H9 (cell line): ENCODE data around the gene LRP8. TPM values are rescaled to one million over a fixed set of nuclear protein-coding genes. Genes with fewer than 3 reads are reported as not detected.

Source experiments
- DNase-seq: peaks from one replicate; pipeline ENCODE4 v3.0.0-alpha.2; 2017
- H2AFZ ChIP-seq: one replicate; pipeline ENCODE4 v1.6.1; 2013; ENCODE audit warnings: mild to moderate bottlenecking, low read length, control low read depth, moderate library complexity
- H2AK5ac ChIP-seq: 2 replicates; pipeline ENCODE4 v1.6.1; 2013; ENCODE audit warnings: low read length, control low read depth, mixed read lengths; ENCODE audit not compliant: insufficient read length
- H2BK120ac ChIP-seq: one replicate; pipeline ENCODE4 v1.6.1; 2013; ENCODE audit warnings: low read depth, mild to moderate bottlenecking, low read length, control low read depth, inconsistent platforms; ENCODE audit not compliant: poor library complexity, severe bottlenecking
- H2BK12ac ChIP-seq: 2 replicates; pipeline ENCODE4 v1.6.1; 2013; ENCODE audit warnings: low read length, control low read depth, mixed read lengths, low read depth; ENCODE audit not compliant: insufficient read length
- H2BK15ac ChIP-seq: 2 replicates; pipeline ENCODE4 v1.6.1; 2013; ENCODE audit warnings: low read depth, low read length, control low read depth
- H2BK20ac ChIP-seq: one replicate; pipeline ENCODE4 v1.6.1; 2013; ENCODE audit warnings: low read depth, mild to moderate bottlenecking, low read length, control low read depth, inconsistent platforms; ENCODE audit not compliant: poor library complexity, severe bottlenecking
- H2BK5ac ChIP-seq: 2 replicates; pipeline ENCODE4 v1.6.1; 2013; ENCODE audit warnings: low read length, control low read depth, mixed read lengths; ENCODE audit not compliant: insufficient read length
- H3K14ac ChIP-seq: 2 replicates; pipeline ENCODE4 v1.6.1; 2013; ENCODE audit warnings: low read length, control low read depth; ENCODE audit not compliant: insufficient read depth
- H3K18ac ChIP-seq: 2 replicates; pipeline ENCODE4 v1.6.1; 2013; ENCODE audit warnings: low read depth, mild to moderate bottlenecking, mixed read lengths, low read length, control low read depth; ENCODE audit not compliant: insufficient read length
- H3K23ac ChIP-seq: 2 replicates; pipeline ENCODE4 v1.6.1; 2013; ENCODE audit warnings: low read length, control low read depth, mixed read lengths, low read depth; ENCODE audit not compliant: insufficient read length
- H3K23me2 ChIP-seq: 2 replicates; pipeline ENCODE4 v1.6.1; 2013; ENCODE audit warnings: low read depth, mild to moderate bottlenecking, mixed read lengths, low read length, control low read depth; ENCODE audit not compliant: insufficient read length, poor library complexity, severe bottlenecking
- H3K27ac ChIP-seq: 2 replicates; pipeline ENCODE4 v1.5.1; 2013; ENCODE audit warnings: low read length, control low read depth, mixed read lengths, low read depth; ENCODE audit not compliant: insufficient read length
- H3K27me3 ChIP-seq: 2 replicates; pipeline ENCODE4 v1.6.1; 2013; ENCODE audit warnings: low read length, control low read depth, inconsistent platforms; ENCODE audit not compliant: insufficient read depth
- H3K4ac ChIP-seq: 2 replicates; pipeline ENCODE4 v1.6.1; 2013; ENCODE audit warnings: low read depth, mild to moderate bottlenecking, control low read depth, inconsistent platforms, low read length, moderate library complexity
- H3K4me1 ChIP-seq: 2 replicates; pipeline ENCODE4 v1.6.1; 2013; ENCODE audit warnings: low read length, control low read depth, inconsistent platforms; ENCODE audit not compliant: insufficient read depth
- H3K4me2 ChIP-seq: 2 replicates; pipeline ENCODE4 v1.6.1; 2013; ENCODE audit warnings: low read length, control low read depth, mixed read lengths; ENCODE audit not compliant: insufficient read length, insufficient read depth
- H3K56ac ChIP-seq: 2 replicates; pipeline ENCODE4 v1.6.1; 2013; ENCODE audit warnings: low read depth, mild to moderate bottlenecking, mixed read lengths, low read length, control low read depth; ENCODE audit not compliant: insufficient read length
- H3K79me1 ChIP-seq: 2 replicates; pipeline ENCODE4 v1.6.1; 2013; ENCODE audit warnings: low read depth, mild to moderate bottlenecking, moderate library complexity, low read length, control low read depth, inconsistent platforms; ENCODE audit not compliant: insufficient read depth, poor library complexity, severe bottlenecking
- H3K79me2 ChIP-seq: 2 replicates; pipeline ENCODE4 v1.6.1; 2013; ENCODE audit warnings: low read length, control low read depth, inconsistent platforms; ENCODE audit not compliant: insufficient read depth
- H3K9ac ChIP-seq: 2 replicates; pipeline ENCODE4 v1.6.1; 2013; ENCODE audit warnings: low read length, control low read depth, mixed read lengths; ENCODE audit not compliant: insufficient read length; ENCODE audit errors: extremely low read depth
- H3K9me3 ChIP-seq: one replicate; pipeline ENCODE4 v1.6.1; 2013; ENCODE audit warnings: low read depth, low read length, inconsistent platforms; ENCODE audit not compliant: control insufficient read depth
- H3T11ph ChIP-seq: one replicate; pipeline ENCODE4 v1.6.1; 2013; ENCODE audit warnings: mild to moderate bottlenecking, low read length, control low read depth, inconsistent platforms
- H4K20me1 ChIP-seq: one replicate; pipeline ENCODE4 v1.6.1; 2013; ENCODE audit not compliant: control insufficient read depth, insufficient read length, insufficient read depth
- H4K5ac ChIP-seq: 2 replicates; pipeline ENCODE4 v1.6.1; 2013; ENCODE audit warnings: low read depth, mild to moderate bottlenecking, mixed read lengths, low read length, control low read depth; ENCODE audit not compliant: insufficient read length
- H4K8ac ChIP-seq: replicated peaks from 2 replicates; pipeline ENCODE4 v1.6.1; 2013; ENCODE audit warnings: low read length, control low read depth, mixed read lengths, low read depth; ENCODE audit not compliant: insufficient read length
- H4K91ac ChIP-seq: 2 replicates; pipeline ENCODE4 v1.6.1; 2013; ENCODE audit warnings: low read depth, mild to moderate bottlenecking, moderate library complexity, mixed read lengths, low read length, control low read depth; ENCODE audit not compliant: insufficient read length
- H3K27ac Mint-ChIP-seq, 3 experiments: 2 replicates in 2 of 3; 3 replicates in 1 of 3; pipeline ENCODE4 v1.8.0; 2020 to 2021; ENCODE audit warnings: mixed read lengths in 3 of 3, mild to moderate bottlenecking in 1 of 3, moderate library complexity in 1 of 3
- H3K27me3 Mint-ChIP-seq: 2 replicates; pipeline ENCODE4 v1.8.0; 2021; ENCODE audit warnings: low read depth, mild to moderate bottlenecking, moderate library complexity, mixed read lengths
- H3K36me3 Mint-ChIP-seq, 3 experiments: 2 replicates in 2 of 3; 3 replicates in 1 of 3; pipeline ENCODE4 v1.8.0; 2020 to 2021; ENCODE audit warnings: low read depth in 3 of 3, mixed read lengths in 3 of 3; ENCODE audit not compliant: insufficient read depth in 1 of 3
- H3K4me1 Mint-ChIP-seq, 2 experiments: 2 replicates each; pipeline ENCODE4 v1.8.0; 2020; ENCODE audit warnings: mixed read lengths in 2 of 2
- H3K4me3 Mint-ChIP-seq, 2 experiments: 2 replicates in 1 of 2; 3 replicates in 1 of 2; pipeline ENCODE4 v1.8.0; 2020 to 2021; ENCODE audit warnings: mild to moderate bottlenecking in 2 of 2, mixed read lengths in 2 of 2, moderate library complexity in 1 of 2
- H3K9me3 Mint-ChIP-seq, 2 experiments: 2 replicates in 1 of 2; 3 replicates in 1 of 2; pipeline ENCODE4 v1.8.0; 2020; ENCODE audit warnings: mild to moderate bottlenecking in 2 of 2, mixed read lengths in 2 of 2, moderate library complexity in 1 of 2
- WGBS: extraction: QIAGEN DNeasy Blood & Tissue Kit; methylation state at CpG from one replicate; pipeline ENCODE4 v1.1.7; 2013; ENCODE audit warnings: missing lambda C conversion rate, low lambda C conversion rate, mixed read lengths; ENCODE audit not compliant: insufficient read length; ENCODE audit errors: extremely low coverage; 5-methylcytosine and 5-hydroxymethylcytosine counted together
- total RNA-seq: library from RNA; stranded (reverse); gene quantifications from 2 replicates; pipeline ENCODE4 v1.2.1, GENCODE V29; 2021
- TF ChIP-seq, protein P1 (sequence below): fragments of 200-600 bp; sonication (generic); conservative IDR thresholded peaks from 3 replicates; pipeline ENCODE4 v1.8.0; 2021; ENCODE audit warnings: antibody characterized with exemption, mild to moderate bottlenecking

LRP8 gene
- total RNA-seq, 1 experiment from 2014 or later: 78.6 TPM

DNA sequence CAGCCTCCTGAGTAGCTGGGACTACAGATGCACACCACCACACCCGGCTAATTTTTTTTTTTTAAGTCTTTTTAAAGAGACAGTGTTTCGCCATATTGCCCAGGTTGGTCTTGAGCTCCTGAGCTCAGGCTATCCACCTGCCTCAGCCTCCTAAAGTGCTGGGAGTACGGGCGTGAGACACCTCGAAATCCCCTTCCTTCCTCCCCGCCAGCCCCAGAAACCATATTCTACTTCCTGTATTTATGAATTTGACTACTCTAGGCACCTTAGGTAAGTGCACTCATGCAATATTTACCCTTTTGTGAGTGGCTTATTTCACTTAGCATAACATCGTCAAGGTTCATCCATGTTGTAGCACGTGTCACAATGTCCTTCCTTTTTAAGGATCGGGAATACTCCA lies 6.9 kb upstream of the LRP8 start:
- H3K27me3 ChIP-seq: no peaks in the 10 kb centered on the region
- H3K4ac ChIP-seq: no peak overlapping the region
- H4K5ac ChIP-seq: no peak overlapping the region
- H3K23me2 ChIP-seq: no peaks in the 10 kb centered on the region
- no peak overlapping the region for H4K8ac ChIP-seq
- no peak overlapping the region for H2BK15ac ChIP-seq
- H4K91ac ChIP-seq: no peak overlapping the region
- H3K4me1 Mint-ChIP-seq: no peaks in the 10 kb centered on the region
- H3K4me2 ChIP-seq: no peak overlapping the region
- no peak overlapping the region for H2BK5ac ChIP-seq
- peak; percentile 10 for DNase-seq
- H2AFZ ChIP-seq: no peak overlapping the region
- H3K14ac ChIP-seq: no peak overlapping the region
- H3K79me2 ChIP-seq: no peaks in the 10 kb centered on the region
- H3T11ph ChIP-seq: no peak overlapping the region
- H3K36me3 Mint-ChIP-seq: peaks cover 0 to 2% (median 0%) of the 10 kb centered on the region in 3 experiments; a peak in 2 of 7 replicates
- no peaks in the 10 kb centered on the region for H3K79me1 ChIP-seq
- H2BK12ac ChIP-seq: no peak overlapping the region
- H4K20me1 ChIP-seq: no peaks in the 10 kb centered on the region
- H3K23ac ChIP-seq: no peak overlapping the region
- H2BK120ac ChIP-seq: no peak overlapping the region
- no CpG with 5 or more reads among the region's 9 CpGs for WGBS
- H3K27ac ChIP-seq: no peak overlapping the region
- H3K18ac ChIP-seq: no peak overlapping the region
- no peak overlapping the region for H2BK20ac ChIP-seq
- H3K9me3 ChIP-seq: no peaks in the 10 kb centered on the region
- H3K4me3 Mint-ChIP-seq: no peak overlapping the region
- TF ChIP-seq, protein P1, sequence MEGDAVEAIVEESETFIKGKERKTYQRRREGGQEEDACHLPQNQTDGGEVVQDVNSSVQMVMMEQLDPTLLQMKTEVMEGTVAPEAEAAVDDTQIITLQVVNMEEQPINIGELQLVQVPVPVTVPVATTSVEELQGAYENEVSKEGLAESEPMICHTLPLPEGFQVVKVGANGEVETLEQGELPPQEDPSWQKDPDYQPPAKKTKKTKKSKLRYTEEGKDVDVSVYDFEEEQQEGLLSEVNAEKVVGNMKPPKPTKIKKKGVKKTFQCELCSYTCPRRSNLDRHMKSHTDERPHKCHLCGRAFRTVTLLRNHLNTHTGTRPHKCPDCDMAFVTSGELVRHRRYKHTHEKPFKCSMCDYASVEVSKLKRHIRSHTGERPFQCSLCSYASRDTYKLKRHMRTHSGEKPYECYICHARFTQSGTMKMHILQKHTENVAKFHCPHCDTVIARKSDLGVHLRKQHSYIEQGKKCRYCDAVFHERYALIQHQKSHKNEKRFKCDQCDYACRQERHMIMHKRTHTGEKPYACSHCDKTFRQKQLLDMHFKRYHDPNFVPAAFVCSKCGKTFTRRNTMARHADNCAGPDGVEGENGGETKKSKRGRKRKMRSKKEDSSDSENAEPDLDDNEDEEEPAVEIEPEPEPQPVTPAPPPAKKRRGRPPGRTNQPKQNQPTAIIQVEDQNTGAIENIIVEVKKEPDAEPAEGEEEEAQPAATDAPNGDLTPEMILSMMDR: no peak
- peaks cover 4% of the 10 kb centered on the region for H3K27me3 Mint-ChIP-seq
- H3K4me1 ChIP-seq: no peaks in the 10 kb centered on the region
- H3K9me3 Mint-ChIP-seq: no peaks in the 10 kb centered on the region
- H3K56ac ChIP-seq: no peak overlapping the region
- no peak overlapping the region for H3K9ac ChIP-seq
- H3K27ac Mint-ChIP-seq: no peak overlapping the region; a peak in 1 of 7 replicates
- H2AK5ac ChIP-seq: no peak overlapping the region
